ES-I3 (cell line): ENCODE results near the gene ISOC2.

ENCODE experiments used
- H3K36me3 ChIP-seq: 2 replicates; pipeline ENCODE4 v1.6.1; 2013; ENCODE audit warnings: mild to moderate bottlenecking, low read length, control low read depth, moderate library complexity; ENCODE audit not compliant: insufficient read depth
- H3K4me1 ChIP-seq: 2 replicates; pipeline ENCODE4 v1.6.1; 2013; ENCODE audit warnings: mild to moderate bottlenecking, control low read depth, low read length; ENCODE audit not compliant: insufficient read depth
- H3K9ac ChIP-seq: 2 replicates; pipeline ENCODE4 v1.6.1; 2013; ENCODE audit warnings: low read depth, mild to moderate bottlenecking, low read length, moderate library complexity
- H3K9me3 ChIP-seq: 2 replicates; pipeline ENCODE4 v1.6.1; 2013; ENCODE audit warnings: mild to moderate bottlenecking, low read length, moderate library complexity; ENCODE audit not compliant: control insufficient read depth, insufficient read depth

Gene ISOC2

DNA sequence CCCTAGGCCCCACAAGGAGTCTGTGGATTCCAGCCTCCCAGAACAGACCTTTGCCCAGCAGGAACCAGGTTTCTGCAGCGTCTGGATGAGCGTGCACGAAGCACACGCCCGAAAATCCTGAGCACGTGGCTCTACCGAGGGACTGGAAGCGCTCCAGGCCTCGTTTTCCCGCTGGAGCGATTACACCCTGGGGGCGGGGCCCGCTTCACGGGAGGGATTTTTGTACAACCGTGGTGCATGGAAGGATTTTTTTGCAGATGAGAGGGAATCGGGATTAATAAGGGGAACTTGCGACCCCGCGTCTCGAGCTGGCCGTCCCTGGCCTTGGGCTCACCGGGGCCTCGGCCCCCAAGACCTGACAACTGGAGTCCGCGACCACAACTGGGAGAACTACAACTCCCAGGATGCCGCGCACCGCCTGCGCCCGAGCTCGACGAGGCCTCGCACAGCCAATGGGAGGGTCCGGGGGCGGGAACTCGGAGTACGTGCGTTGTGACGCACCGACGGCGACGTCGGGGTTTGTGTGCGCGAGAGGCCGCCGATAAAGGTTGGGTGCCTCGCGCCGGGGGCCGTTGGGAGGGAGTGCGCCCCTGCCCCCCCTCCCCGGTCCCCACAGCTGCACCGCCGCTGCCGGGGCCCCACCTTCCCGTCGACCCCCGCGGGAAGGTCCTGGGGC is 14.8 kb upstream of the ISOC2 start, which contains the start of gene ZNF628:
ZNF628 (plus strand) TSS at position 518 of the 676 bp plus-strand sequence. CDS start 3,294 bp downstream, outside the sequence.
- H3K4me1 ChIP-seq: peaks cover 14% of the 10 kb centered on the region; the same call in 1 of the 2 replicates
- H3K36me3 ChIP-seq: no peaks in the 10 kb centered on the region
- peak within 1 kb of the TSS; percentile 99 for H3K9ac ChIP-seq
- no peaks in the 10 kb centered on the region for H3K9me3 ChIP-seq

DNA sequence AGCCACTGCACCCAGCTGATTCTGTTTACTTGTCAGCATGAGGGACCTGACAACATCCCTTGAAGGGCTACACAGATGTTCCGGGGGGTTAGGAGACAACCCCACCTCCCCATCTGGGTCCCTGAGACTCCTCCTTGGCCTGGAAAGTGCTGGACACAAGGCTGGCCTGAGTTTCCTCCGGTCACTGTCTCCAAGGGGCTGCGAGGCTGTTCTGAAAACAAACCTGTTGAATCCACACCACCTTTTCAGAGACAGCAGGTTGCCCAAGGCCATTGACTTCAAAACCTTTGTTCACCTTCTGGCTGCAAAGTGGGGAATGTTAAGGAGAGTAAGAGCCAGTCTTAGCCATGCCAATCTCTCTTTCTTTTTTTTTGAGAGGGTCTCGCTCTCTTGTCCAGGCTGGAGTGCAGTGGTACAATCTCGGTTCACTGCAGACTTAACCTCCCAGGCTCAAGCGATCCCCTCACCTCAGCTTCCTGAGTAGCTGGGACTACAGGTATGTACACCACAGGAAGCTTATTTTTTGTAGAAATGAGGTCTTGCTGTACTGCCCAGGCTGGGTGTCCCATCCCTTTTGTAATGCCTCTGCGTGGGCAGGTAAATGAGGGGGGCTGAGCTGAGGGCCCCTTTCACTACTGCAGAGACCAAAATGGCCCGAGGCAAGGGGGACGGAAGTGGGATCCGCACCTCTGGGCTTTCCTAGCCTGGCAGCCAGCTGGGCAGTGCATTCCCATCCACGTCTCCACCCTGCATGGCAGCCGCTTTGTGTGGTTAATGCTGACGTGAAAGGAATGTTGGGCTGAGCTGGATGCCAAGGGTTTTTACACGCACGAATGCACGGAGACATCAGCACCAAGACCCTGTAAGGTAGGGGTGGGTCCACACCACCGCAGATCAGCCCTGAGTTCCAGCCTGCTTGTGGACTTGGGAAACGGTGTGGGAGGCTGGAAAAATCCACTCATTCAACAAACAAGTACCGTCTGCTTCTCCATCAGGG is 13.1 kb upstream of the ISOC2 start:
- peaks cover 14% of the 10 kb centered on the region; the same call in 1 of the 2 replicates for H3K4me1 ChIP-seq
- H3K36me3 ChIP-seq: no peaks in the 10 kb centered on the region
- H3K9me3 ChIP-seq: no peaks in the 10 kb centered on the region
- H3K9ac ChIP-seq: no peak overlapping the region

DNA sequence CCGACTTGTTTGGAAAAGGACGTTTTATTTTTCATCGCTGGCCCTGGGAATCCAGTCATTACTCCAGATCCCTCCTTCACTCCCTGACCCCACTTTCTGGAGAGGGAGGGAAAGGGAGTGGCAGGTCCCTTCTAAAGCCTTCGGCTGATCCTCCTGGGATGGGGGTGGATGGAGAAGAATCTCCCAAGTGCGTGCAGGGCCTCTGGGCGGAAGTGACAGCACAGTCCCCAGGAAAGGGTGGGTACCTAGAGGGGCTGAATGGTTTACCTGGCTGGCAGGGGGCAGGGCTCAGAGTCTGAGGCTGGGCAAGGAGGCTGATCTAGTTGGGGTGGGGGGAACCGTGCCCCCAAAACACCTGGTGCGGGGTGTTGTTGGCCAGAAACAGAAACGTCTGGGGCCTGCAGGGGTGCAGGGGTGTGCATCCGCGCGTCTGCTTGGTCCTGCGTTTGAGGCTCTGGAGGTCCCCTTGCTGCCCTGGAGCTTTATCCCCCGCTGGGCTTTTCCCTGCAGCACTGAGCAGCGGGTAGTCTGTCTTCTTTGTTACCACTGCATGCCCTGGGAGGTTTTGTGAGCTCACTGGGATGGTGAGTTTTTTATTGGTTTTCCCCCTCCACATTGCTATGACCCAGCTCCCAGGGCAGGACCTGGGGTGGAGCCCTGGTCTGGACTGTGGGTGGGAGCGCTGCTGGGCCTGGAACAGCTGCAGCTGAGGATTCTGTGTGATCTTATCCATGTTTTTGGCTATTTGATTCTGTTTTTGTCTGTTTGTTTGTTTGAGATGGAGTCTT is 12.0 kb upstream of the ISOC2 start:
- Histone ChIP-seq H3K4me1 (peaks cover 14% of the 10 kb centered on the region; the same call in 1 of the 2 replicates), H3K36me3 (no peaks in the 10 kb centered on the region), H3K9ac (peak overlapping the region; percentile 44; the same call in 1 of the 2 replicates), H3K9me3 (no peaks in the 10 kb centered on the region)

GRCh38 chr19:55472463-55472862 is 11.0 kb upstream of the ISOC2 start:
- Histone ChIP-seq H3K4me1 (peaks cover 14% of the 10 kb centered on the region; the same call in 1 of the 2 replicates), H3K9me3 (no peaks in the 10 kb centered on the region), H3K36me3 (no peaks in the 10 kb centered on the region), H3K9ac (no peak overlapping the region)

- H3K9me3 ChIP-seq: no peaks in the 10 kb centered on the region
- H3K9ac ChIP-seq: no peak overlapping the region
- H3K36me3 ChIP-seq: no peaks in the 10 kb centered on the region
- H3K4me1 ChIP-seq: peaks cover 14% of the 10 kb centered on the region; the same call in 1 of the 2 replicates
Observed at GRCh38 chr19:55471266-55471665, 9.8 kb upstream of the ISOC2 start.

DNA sequence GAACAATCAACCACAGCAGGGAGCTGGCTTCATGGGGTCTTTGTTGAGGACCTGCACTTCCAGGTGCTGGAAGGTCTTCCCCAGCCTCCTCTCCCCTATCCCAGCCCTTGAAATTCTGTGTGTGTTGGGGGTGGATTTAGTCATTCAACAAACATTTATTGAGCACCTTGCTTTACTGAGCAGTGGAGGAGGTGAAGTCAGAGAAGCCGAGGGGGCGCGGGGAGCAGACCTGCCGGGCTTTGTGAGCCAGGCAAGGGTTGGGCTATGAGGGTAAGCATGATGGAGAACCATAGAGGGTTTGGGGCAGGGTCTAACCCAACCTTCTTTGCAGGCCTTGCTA is 6.6 kb upstream of the ISOC2 start:
- Histone ChIP-seq H3K4me1 (peaks cover 11% of the 10 kb centered on the region; the same call in 1 of the 2 replicates), H3K9ac (no peak overlapping the region), H3K36me3 (no peaks in the 10 kb centered on the region), H3K9me3 (no peaks in the 10 kb centered on the region)

GRCh38 chr19:55467236-55468053 is 6.0 kb upstream of the ISOC2 start:
- H3K36me3 ChIP-seq: no peaks in the 10 kb centered on the region
- H3K9ac ChIP-seq: no peak overlapping the region
- H3K4me1 ChIP-seq: peaks cover 9% of the 10 kb centered on the region; the same call in 1 of the 2 replicates
- H3K9me3 ChIP-seq: no peaks in the 10 kb centered on the region

DNA sequence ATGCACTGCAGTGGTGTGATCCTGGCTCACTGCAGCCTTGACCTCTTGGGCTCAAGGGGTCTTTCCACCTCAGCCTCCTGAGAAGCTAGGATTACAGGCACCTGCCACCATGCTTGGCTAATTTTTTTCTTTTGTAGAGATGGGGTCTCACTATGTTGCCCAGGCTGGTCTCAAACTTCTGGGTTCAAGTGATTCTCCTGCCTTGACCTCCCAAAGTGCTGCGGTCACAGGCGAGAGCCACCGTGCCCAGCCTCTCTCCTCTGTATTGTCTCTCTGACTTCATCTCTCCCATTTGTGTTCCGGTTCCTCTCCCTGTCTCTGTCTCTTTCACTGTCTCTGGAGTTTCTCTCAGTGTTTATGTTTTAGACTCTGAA is 4.8 kb upstream of the ISOC2 start:
- H3K36me3 ChIP-seq: no peaks in the 10 kb centered on the region
- H3K4me1 ChIP-seq: peaks cover 9% of the 10 kb centered on the region; the same call in 1 of the 2 replicates
- H3K9me3 ChIP-seq: no peaks in the 10 kb centered on the region
- no peak overlapping the region for H3K9ac ChIP-seq

DNA sequence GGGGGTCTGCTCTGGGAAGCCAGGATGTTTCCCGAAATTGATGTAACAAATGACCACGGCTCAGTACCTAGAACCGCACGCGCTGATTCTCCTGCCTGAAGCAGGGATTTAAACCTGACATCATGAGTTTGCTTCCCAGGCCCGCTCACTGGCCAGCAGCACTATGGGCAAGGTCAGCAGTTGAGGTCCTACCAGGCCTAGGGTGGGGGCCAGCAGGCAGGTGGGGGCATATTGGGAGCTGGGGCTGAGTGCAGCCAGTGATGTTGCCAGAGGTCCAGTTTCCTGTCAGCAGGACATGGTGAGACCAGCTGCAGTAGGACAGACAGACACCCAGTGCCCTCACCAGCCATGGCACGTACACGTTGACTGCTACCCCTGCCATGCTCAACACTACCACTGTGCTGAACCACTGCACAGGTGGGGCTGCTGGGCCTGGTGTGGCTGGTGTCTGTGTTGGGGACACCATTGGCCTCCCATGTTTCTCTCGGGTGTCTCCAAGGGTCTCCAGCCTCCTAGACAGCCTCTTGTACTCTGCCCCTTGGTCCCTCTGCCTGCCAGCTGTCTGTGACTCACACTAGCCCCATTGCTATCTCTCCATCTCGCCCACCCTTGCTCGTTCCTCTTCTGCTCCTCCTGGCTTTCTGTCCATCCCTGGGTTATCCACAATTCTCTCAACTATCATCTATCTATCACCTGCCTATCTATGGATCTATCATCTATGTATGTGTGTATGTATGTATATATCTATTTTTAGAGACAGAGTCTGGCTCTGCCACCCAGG is 4.2 kb upstream of the ISOC2 start:
- H3K4me1 ChIP-seq: peaks cover 9% of the 10 kb centered on the region; the same call in 1 of the 2 replicates
- H3K9ac ChIP-seq: no peak overlapping the region
- no peaks in the 10 kb centered on the region for H3K9me3 ChIP-seq
- no peaks in the 10 kb centered on the region for H3K36me3 ChIP-seq

DNA sequence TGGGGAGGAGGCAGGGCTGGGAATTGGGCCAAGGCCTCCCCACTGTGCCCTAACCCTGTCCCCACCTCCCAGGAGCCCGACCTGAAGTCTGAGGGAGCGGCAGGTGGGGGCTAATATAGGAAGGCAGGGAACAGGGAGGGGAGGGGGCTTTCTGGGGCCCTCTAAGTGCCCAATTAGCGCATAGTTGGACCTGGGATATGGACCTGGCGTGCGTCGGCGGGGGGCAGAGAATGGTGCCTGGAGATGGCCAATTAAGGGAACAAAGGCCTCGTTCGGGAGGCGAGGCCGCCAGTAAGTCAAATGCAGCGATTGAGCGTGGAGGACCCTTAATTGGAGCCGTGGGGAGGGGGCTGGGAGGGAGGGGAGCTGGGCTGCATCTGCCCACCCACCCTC is 3.2 kb upstream of the ISOC2 start, which contains the start of gene C19orf85:
C19orf85 (minus strand) TSS at position 90 of the 393 bp plus-strand sequence. CDS start 197 bp downstream, outside the sequence.
- Histone ChIP-seq H3K4me1 (peaks cover 17% of the 10 kb centered on the region), H3K36me3 (no peaks in the 10 kb centered on the region), H3K9ac (peak within 1 kb of the TSS; percentile 47; the same call in 1 of the 2 replicates), H3K9me3 (no peaks in the 10 kb centered on the region)

- Histone ChIP-seq H3K36me3 (no peaks in the 10 kb centered on the region), H3K9ac (peak overlapping the region; percentile 47; the same call in 1 of the 2 replicates), H3K9me3 (no peaks in the 10 kb centered on the region), H3K4me1 (peaks cover 17% of the 10 kb centered on the region)
Observed at GRCh38 chr19:55464039-55464661, 2.7 kb upstream of the ISOC2 start.

- H3K9ac ChIP-seq: peak overlapping the region; percentile 47; the same call in 1 of the 2 replicates
- peaks cover 17% of the 10 kb centered on the region for H3K4me1 ChIP-seq
- H3K9me3 ChIP-seq: no peaks in the 10 kb centered on the region
- H3K36me3 ChIP-seq: no peaks in the 10 kb centered on the region
Observed at GRCh38 chr19:55463583-55464031, 2.2 kb upstream of the ISOC2 start.
